Hepatic stellate cell (primary cell): Measurements from ENCODE around the gene SASH3.

Experiments used
- DNase-seq: peaks from one replicate; pipeline ENCODE4 v3.0.0; 2011; ENCODE audit warnings: low spot score

SASH3 gene

DNA sequence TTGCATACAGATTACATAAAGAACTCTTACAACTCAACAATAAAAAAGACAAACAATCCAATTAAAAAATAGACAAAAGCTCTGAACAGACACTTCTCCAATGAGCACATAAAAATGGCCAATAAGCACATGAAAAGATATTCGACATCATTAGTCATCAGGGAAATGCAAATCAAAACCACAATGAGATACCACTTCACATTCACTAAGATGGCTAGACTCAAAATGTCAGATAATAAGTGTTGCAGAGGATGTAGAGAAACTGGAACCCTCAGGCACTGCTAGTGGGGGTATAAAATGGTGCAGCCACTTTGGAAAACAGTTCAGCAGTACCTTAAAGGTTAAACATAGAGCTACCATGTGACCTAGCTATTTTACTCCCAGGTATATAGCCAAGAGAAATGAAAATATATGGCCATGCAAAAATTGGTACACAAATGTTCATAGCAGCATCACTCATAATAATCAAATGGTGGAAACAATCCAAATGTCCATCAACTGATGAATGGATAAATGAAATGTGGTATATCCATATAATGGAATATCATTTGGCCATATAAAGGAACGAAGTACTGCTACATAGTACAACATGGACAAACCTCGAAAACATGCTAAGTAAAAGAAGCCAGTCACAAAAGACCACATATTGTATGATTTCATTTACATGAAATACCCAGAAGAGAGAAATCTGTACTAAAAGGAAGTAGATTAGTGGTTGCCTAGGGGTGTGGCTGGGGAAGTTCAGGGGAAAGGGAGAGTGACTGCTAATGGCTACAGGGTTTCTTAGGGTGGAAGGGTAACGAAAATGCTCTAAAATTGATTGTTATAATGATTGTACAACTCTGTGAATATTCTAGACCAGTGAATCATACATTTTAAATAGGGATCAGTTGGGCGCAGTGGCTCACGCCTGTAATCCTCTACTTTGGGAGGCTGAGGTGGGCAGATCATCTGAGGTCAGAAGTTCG, 29.4 kb downstream of the SASH3 start:
- DNase-seq: no peak

GRCh38 chrX:129813662-129814368, 34.1 kb downstream of the SASH3 start:
- no peak for DNase-seq

DNA sequence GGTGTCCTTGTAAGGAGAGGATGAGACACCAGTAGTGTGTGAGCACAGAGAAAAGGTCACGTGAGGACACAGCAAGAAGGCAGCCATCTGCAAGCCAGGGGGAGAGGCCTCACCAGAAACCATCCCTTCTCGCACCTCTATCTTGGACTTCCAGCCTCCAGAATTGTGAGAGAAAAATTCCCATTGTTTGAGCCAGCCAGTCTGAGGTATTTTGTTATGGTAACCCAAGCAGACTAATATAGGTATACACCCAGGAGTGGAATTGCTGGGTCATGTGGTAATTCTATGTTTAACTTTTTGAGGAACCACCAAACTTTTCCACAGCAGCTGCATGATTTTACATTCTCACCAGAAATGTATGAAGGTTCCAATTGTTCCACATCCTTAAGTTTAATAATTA, 38.4 kb downstream of the SASH3 start:
- no peak for DNase-seq

DNA sequence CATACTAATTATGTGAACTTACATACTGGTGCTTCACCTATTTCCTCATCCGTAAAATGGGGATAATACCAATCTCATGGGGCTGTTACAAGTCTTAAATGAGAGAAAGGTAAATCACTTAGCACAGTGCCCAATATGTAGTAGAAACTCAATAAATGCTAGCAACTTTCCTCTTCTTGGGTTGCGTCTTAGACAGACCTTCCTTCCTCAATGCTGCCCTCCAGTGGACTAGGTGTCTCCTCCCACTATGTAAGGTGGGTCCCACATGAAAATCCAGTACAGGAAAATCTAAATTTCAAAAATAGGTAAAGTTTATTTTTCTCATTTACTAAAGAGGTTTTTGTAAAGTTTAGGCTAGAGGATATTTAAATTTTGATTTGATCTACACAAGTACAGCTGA, 43.4 kb downstream of the SASH3 start:
- DNase-seq: no peak

DNA sequence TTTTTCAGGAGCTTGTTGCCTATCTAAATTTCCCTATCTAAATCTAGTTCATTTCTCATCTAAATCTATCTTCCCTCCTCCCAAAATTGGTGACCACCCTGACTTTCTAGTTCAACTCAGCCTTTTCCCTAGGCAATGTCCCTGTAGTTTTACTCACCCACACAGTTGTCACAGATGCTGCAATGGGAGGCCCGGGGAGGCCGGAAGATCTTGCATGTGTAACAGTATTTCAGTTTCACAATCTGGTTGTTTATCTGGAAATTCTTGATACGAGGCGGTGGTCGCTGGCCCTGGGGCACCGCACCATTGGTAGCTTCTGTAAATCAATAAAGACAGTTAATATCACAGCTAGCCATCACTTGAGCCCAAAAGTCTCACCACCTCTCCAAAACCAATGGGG, 43.8 kb downstream of the SASH3 start:
- DNase-seq: no peak

DNA sequence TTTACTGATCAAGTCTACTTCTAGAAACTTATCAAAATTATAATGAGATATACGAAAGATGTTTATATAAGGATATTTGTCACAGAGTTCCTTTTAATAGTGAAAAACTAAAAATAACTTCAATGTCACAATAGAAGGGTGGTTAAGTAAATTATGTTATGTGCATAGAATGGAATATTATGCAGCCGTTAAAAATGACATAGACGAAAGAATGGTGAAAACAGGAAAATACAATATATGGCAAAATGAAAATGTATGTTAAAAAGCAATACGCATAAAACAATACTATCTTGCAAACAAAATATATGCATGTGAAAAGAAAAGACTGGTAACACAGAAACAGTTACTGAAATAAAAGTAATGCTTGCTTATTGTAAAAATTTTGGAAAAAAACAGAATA, 44.9 kb downstream of the SASH3 start:
- no peak for DNase-seq

- no peak for DNase-seq
Observed at GRCh38 chrX:129825746-129826505, 46.2 kb downstream of the SASH3 start.

DNA sequence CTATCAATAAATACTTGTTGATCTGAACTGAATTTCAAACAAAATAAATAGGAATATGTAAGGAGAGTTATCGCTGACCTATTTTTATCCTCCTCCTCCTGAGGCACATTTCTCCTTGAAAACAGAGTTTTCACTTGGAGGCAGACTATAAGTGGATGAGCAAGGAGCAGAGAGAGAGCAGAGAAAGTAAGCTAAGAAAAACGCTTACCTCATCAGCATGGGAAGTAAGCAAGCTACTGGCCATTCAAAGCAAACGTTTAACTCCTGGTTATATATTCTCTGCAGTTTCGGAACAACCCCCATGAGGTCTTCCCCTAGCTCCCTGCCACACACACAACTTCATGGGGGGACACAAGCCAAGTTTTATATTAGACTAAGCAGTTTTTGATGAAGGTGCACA, 50.7 kb downstream of the SASH3 start:
- DNase-seq: no peak

DNA sequence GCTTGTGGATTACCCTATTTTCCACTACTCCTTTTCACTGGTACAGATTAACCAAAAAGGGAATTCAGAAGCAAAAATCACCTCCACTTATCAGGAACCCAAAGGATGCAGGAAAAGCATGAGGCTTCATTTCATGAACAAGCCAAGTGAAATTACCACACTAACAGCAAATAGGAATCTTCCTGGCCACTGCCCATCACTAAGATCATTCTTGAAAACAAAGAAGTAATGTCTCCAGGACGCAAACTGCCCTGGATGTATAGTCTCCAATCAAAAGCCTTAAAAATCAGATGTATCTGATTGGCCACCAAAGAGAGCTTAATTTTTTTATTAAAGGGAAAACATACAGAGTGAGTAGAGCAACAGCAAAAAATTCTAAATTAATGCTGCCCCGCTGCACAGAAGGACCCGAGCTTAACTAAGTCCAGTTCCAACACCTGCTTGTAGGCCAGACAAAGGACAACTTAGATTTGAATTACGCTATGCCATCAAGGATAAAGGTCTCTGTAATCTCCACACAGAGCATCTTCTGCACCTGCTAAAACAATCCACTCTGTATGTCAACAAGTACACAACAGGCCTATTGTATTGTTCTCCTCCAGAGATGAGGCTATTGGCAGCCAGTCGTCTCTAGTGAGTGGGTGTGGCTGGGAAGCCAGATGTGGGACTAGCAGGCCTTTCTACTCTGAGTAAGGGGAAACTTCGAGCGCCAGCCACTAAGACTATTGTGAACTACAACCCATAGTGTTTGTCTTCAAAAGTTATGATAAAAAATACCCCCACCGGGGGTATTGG, 51.5 kb downstream of the SASH3 start:
- DNase-seq: no peak

- no peak for DNase-seq
Observed at GRCh38 chrX:129833153-129833990, 53.6 kb downstream of the SASH3 start.

GRCh38 chrX:129836827-129837226, 57.1 kb downstream of the SASH3 start:
- no peak for DNase-seq

GRCh38 chrX:129840344-129840743, 60.6 kb downstream of the SASH3 start:
- no peak for DNase-seq

DNA sequence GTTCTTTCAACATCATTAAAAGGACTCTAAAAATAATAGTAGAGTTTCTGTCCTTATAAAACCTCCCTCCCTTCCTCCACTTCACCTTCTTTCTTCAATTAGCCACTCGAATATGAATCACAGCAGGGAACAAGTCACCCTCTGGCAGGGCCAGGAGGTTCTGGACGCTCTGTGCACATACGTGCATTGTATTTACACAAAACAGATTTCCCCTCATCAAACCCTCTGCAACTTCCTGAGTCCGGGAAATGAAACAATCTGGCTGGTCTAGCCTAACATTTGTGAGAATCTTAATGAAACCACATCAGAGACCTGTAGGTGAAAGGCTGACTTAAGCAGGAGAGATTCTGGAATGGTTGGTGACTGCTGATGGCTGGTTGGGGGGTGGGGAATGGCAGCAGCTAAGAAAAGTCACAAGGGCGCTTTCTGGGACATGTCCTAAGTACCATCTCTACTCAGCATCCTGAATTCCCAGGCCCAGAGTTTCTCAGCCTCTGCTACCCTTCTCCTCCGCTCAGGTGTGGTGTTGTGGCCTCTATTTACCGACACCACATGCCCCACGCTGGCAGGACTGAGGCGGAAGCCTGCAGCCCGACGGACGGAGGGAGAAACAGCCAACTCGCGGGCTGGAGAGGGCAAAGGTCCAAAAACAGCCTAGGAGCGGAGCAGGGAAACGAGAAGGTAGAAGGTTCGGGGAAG, 62.9 kb downstream of the SASH3 start:
- DNase-seq: no peak

- DNase-seq: no peak
Observed at GRCh38 chrX:129843209-129843458, 63.4 kb downstream of the SASH3 start.

GRCh38 chrX:129843459-129844306, 63.9 kb downstream of the SASH3 start, which contains the start of gene ZDHHC9:
ZDHHC9 (minus strand) TSS chrX:129843886; CDS start chrX:129841945, 1,941 bp downstream.
- peak; percentile 90 for DNase-seq
